T1000 (cell line): ENCODE measurements around the gene POLR2L.

Experiments
- DNase-seq: peaks from one replicate; lab custom pipeline; 2025; ENCODE audit warnings: mixed read lengths; lab: John Stamatoyannopoulos, UW

The POLR2L gene

GRCh38 chr11:854601-855329 is 12.4 kb upstream of the POLR2L start:
- no peak for DNase-seq

GRCh38 chr11:853682-854448 is 11.5 kb upstream of the POLR2L start:
- DNase-seq = no peak

DNA sequence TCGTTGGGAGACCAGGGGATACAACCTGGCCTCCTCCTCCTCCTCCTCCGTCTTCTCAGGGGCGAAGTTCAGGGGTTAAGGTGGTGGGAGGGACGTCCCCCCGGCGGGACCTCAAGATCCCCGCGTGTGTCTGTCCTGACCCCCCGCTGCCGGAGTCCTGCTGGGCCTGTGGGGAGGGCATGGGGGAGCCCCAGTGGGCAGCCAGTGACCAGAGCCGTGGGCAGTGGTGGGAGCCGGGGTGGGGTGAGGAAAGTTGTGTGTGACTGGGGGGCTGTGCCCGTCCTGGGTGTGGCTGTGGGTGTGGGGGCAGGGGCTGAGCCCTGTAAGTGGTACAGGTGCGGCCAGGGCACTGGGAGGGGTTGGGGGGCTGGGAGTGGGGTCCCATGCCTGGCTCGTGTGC is 10.4 kb upstream of the POLR2L start:
- no peak for DNase-seq

- no peak for DNase-seq
These were observed 8.7 kb upstream of the POLR2L start for GRCh38 chr11:850775-851763.

DNA sequence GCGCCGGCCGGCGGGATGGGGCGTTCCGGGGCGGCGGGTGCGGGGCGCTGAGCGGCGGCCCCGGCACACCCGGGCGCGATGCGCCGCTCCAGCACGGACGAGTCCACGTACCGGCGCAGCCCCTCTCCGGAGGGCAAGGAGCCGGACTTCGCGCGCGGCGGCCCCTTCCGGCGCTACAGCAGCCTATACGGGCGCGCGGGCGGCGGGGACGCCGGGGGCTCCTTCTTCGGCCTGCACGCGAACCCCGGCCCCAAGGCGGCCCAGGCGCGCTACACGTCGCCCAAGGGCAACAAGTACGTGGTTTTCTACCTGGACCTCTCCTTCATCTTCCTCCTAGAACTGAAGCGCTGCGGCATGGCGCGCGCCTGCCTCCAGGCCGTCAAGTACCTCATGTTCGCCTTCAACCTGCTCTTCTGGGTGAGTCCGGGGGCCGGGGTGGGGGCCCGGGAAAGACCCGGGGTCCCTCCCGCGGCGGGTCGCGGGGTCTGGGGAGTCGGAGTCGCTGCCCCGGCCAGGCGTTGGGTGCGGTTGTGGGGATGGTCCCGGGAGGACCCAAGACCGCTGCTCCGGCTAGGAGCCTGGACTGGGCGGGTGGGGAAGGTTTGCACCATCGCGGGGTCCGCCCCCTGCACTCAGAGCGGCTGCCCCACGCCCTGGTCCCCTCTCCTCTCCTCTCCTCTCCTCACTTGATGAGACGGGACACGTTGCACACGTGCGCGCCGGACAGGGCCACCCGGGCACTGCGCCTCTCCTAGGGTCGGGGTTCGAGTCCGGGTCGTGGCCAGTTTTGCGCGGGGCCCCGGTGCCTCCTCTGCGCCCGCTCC is 7.8 kb upstream of the POLR2L start:
- DNase-seq = no peak

DNA sequence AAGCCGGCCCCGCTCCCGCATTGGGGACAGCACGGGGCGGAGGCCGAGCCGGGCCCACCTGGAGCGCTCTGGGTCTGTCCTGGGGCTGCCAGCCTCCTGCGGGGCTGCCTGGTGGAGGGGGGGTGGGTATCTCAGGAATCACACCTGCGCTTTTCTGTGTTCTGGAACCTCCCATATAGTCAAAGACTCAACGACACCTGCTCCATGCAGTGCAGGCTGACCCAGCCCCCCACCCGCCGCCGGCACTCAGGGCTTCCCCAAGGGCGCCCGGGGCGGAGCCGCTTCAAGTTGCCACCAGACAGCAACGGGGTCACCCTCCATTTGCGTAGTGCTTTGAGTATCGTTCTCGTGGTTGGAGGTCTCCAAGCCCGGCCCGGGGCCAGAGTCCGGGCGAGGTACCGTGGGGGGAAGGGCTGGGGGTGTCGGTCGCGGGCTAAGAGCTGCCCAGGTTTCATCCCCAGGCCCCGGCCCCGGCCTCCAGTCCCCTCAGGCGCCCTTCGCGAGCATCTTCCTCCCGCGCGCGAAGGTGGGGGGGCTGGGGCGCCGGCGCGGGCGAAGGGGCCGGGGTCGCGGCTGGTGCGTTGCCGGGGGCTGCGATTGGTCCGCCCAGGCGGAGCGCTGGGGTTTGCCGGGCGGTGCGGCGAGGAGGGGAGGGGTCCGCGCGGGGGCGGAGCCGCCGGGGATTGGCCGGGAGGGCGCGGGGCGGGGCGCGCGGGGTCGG is 6.9 kb upstream of the POLR2L start:
- DNase-seq = no peak

GRCh38 chr11:848380-848931 is 6.1 kb upstream of the POLR2L start:
- DNase-seq = peak; percentile 29

DNA sequence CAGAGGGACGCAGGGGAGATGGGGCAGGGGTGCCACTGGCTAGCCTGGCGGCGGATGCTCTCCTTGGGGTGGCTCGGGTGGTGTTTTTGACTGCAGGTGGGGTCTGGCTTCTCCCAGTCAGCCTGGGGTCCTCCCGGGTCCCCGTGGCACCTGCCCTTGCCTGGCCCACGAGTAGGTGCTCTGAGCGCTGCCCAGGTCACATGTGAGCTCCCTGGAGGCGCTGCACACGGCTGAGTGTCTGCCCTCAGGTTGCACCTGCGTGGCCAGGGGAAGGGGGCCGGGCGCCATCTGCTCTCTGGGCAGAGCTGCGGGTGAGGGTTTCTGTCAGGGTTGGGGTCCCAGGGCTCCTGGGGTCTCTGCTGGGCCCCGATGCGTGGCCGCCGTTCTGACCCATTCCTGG is 5.5 kb upstream of the POLR2L start:
- no peak for DNase-seq

GRCh38 chr11:846496-847098 is 4.3 kb upstream of the POLR2L start:
- no peak for DNase-seq

DNA sequence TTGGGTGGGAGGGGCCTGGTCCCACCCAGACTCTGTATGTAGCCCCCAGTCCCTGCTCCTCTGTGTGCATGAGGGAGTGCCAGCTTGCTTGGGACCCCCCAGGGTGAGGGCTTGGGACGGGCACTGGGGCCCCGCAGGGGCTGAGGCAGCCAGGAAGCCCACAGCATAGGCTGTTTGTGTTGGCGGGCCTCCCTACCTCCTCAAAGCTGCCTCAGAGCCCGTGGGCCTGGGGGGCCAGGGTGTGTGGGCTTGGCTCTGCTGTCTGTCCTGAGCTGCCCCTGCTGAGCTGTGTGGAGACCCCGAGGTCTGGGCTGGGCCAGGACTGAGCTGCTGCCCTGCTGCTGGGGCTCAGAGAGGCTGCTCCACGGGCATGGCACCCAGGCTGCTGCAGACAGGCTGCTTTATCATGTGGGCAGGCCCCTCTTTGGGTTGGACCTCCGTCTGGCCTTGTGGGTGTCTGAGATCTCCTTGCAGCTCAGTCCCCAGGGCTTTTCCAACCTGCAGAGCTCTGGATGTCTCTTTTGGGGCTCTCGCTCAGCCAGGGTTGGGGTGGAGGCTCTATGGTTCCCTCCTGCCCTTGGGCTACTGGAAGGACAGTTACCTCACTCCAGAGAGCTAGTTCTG is 3.7 kb upstream of the POLR2L start:
- peak; percentile 22 for DNase-seq

DNA sequence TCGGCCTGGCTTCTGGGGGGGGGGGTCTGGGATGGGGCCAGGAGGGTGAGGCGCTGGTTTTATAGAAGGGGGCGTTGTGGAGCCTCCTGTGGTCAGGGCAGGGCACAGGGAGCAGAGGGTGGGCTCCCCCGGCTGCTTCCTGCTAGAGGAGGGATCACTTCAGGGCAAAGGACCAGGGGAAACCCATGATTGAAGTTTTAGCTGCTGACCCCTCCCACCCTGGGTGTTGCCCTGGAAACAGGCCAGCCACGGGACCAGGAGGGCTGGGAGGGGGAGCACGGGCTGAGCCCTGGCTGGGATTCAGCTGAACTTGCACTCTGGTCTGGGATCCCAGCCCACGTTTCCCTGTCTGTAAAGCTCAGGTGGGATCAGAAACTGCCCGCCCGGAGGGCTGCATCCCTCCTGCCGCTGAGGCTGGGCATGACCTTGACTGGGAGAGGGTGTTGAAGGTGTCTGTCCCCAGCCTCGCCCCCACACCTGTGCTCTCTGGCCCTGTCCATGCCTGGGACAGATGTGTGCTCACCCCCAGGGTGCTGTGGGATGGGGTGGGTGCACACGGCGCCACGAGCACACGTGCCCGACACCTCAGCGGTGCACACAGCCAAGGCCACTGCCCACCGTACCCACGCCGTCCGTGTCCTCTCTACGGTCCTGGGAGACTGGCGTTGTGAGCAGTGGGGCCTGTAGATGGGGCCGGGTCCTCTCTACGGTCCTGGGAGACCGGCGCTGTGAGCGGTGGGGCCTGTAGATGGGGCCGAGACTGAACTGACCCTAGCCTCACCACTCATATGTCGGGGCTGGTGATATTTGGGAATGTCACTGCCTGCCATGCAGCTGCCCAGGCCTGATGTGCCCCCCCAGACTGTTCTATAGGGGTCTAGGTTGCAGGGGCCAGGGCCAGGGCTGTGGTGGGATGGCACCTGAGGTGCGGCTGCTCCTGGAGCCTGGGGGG is 2.6 kb upstream of the POLR2L start:
- DNase-seq = peak; percentile 84

- peak; percentile 84 for DNase-seq
These were observed 1.7 kb upstream of the POLR2L start for GRCh38 chr11:843818-844692.

- no peak for DNase-seq
These were observed 881 bp upstream of the POLR2L start for GRCh38 chr11:843086-843734.

DNA sequence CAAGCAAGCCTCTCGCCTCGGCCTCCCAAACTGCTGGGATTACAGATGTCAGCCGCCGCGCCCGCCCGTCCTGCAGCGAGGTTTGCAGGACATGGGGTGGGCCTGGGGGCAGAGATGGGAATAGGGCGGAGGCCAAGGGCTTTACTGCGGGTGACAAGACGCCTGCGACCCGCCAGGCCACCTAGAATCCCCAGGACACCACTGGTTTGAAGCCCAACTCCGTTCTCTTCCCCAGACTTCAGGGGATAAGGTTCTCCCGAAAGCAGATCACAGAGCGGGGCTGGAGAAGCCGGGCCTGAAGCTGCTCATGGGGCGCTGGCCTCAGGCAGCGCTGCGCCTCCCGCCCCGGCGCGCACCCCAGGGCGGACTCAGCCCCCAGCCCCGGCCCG is 354 bp downstream of the POLR2L start:
- no peak for DNase-seq

GRCh38 chr11:839875-840617 is 2.3 kb downstream of the POLR2L start:
- DNase-seq = no peak

- DNase-seq = no peak
These were observed 3.1 kb downstream of the POLR2L start for GRCh38 chr11:839280-839623.
